ENCODE data around the gene MOGAT2. TPM values are rescaled to one million over a fixed set of nuclear protein-coding genes. Genes with fewer than 3 reads are reported as not detected.
"Not testable (repeated sequence)": the region's sequence is repeated elsewhere in the genome, so short reads cannot be mapped to it uniquely, and the experiment has no call there.

MOGAT2 gene
- total and polyA plus RNA-seq, 2 experiments from 2014 or later, result 2.9 to 3.2 TPM

DNA sequence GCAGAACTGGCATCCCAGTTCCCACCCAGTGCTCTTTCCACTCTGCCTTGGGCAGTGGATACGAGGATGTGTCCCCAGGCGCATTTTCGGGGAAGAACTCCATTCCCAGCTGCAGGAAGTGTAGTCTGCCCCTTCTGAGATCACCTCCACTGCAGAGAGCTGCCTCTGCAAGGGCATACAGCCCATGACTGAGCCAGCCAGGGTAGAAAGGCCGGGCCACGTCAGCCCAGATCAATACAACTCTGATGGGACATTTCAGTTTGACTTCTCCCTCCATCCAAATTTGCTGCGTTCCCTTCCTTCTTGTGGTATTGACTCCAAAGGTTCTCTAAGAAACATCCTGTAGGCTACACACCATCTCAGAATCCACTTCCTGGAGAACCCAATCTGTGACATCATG is 19.7 kb downstream of the MOGAT2 start:
- Histone ChIP-seq H3K4me2 (no peak overlapping the region), H3K4me1 (ENCODE audit: insufficient read depth) (peaks cover 15% of the 10 kb centered on the region), H3K9me3 (ENCODE audit: low read depth) (no peaks in the 10 kb centered on the region), H3K27me3 (no peaks in the 10 kb centered on the region), H4K20me1 (ENCODE audit: insufficient read depth, poor library complexity, severe bottlenecking) (no peaks in the 10 kb centered on the region), H3K9me2 (replicated peaks; ENCODE audit: insufficient read depth) (no peaks in the 10 kb centered on the region), H3K79me2 (no peaks in the 10 kb centered on the region), H3K4me3 (no peak overlapping the region), H2AFZ (no peak overlapping the region), H3K27ac (no peak overlapping the region), H3K36me3 (replicated peaks; ENCODE audit: insufficient read depth, low read depth) (no peaks in the 10 kb centered on the region)
- DNase-seq (ENCODE audit: low spot score), result no peak
- WGBS (ENCODE audit: low lambda C conversion rate, missing lambda C conversion rate), result 93% methylated on average over 6 of the region's 6 CpGs
- TF ChIP-seq EZH2phosphoT487 (IDR thresholded peaks at IDR 0.05; ENCODE audit: low read depth, severe bottlenecking, unreplicated experiment) (no peak), EZH2 (IDR thresholded peaks at IDR 0.05; ENCODE audit: borderline replicate concordance) (no peak)
- TF ChIP-seq, protein P1, sequence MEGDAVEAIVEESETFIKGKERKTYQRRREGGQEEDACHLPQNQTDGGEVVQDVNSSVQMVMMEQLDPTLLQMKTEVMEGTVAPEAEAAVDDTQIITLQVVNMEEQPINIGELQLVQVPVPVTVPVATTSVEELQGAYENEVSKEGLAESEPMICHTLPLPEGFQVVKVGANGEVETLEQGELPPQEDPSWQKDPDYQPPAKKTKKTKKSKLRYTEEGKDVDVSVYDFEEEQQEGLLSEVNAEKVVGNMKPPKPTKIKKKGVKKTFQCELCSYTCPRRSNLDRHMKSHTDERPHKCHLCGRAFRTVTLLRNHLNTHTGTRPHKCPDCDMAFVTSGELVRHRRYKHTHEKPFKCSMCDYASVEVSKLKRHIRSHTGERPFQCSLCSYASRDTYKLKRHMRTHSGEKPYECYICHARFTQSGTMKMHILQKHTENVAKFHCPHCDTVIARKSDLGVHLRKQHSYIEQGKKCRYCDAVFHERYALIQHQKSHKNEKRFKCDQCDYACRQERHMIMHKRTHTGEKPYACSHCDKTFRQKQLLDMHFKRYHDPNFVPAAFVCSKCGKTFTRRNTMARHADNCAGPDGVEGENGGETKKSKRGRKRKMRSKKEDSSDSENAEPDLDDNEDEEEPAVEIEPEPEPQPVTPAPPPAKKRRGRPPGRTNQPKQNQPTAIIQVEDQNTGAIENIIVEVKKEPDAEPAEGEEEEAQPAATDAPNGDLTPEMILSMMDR (IDR thresholded peaks at IDR 0.05; ENCODE audit: poor library complexity), result no peak

DNA sequence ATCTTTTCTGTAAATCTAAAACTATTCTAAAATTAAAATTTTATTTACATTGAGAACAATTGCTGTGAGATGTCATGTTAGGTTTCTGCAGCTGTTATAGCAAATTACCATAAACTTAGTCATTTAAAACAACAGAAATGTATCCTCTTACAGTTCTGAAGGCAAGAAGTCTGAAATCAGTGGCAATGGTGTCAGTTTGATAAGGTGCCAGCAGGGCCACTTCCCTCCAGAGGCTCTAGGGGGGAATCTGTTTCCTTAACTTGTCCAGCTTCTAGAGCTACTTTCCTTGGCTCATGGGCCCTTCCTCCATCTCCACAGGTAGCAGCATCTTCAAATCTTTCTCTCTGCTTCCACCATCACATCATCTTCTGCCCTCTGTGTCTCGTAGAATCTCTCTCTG is 23.0 kb downstream of the MOGAT2 start:
- Histone ChIP-seq H3K9me3 (ENCODE audit: low read depth) (no peaks in the 10 kb centered on the region), H3K79me2 (no peaks in the 10 kb centered on the region), H4K20me1 (ENCODE audit: insufficient read depth, poor library complexity, severe bottlenecking) (no peaks in the 10 kb centered on the region), H3K27me3 (no peaks in the 10 kb centered on the region), H3K4me2 (no peak overlapping the region), H3K4me3 (no peak overlapping the region), H3K27ac (no peak overlapping the region), H2AFZ (no peak overlapping the region), H3K9me2 (replicated peaks; ENCODE audit: insufficient read depth) (no peaks in the 10 kb centered on the region), H3K36me3 (replicated peaks; ENCODE audit: insufficient read depth, low read depth) (no peaks in the 10 kb centered on the region), H3K4me1 (ENCODE audit: insufficient read depth) (peaks cover 4% of the 10 kb centered on the region)
- TF ChIP-seq, protein P1 (IDR thresholded peaks at IDR 0.05; ENCODE audit: poor library complexity), result no peak
- no peak for TF ChIP-seq EZH2phosphoT487 (IDR thresholded peaks at IDR 0.05; ENCODE audit: low read depth, severe bottlenecking, unreplicated experiment)
- TF ChIP-seq EZH2 (IDR thresholded peaks at IDR 0.05; ENCODE audit: borderline replicate concordance), result no peak
- WGBS (ENCODE audit: low lambda C conversion rate, missing lambda C conversion rate), result 85% methylated on average over 1 of the region's 1 CpG
- DNase-seq (ENCODE audit: low spot score), result no peak

DNA sequence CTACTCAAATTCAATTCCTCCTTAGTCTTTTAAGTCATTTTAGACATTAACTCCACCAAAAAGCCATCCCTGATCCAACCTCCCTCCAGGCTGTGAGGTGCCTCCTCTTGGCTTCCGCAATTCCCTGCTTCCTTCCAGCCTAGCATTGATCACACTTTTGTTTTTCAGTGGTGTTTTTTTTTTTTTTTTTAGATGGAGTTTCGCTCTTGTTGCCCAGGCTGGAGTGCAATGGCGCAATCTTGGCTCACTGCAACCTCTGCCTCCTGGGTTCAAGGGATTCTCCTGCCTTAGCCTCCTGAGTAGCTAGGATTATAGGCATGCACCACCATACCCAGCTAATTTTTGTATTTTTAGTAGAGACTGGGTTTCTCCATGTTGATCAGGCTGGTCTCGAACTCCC is 25.5 kb downstream of the MOGAT2 start:
- not testable (repeated sequence) for H3K9me3 ChIP-seq (ENCODE audit: low read depth); H2AFZ ChIP-seq; H3K27ac ChIP-seq; H4K20me1 ChIP-seq (ENCODE audit: insufficient read depth, poor library complexity, severe bottlenecking); H3K9me2 ChIP-seq (replicated peaks; ENCODE audit: insufficient read depth); H3K36me3 ChIP-seq (replicated peaks; ENCODE audit: insufficient read depth, low read depth); DNase-seq (ENCODE audit: low spot score); H3K79me2 ChIP-seq; H3K4me3 ChIP-seq; H3K4me1 ChIP-seq (ENCODE audit: insufficient read depth); H3K27me3 ChIP-seq; H3K4me2 ChIP-seq
- WGBS (ENCODE audit: low lambda C conversion rate, missing lambda C conversion rate), result 93% methylated on average over 4 of the region's 4 CpGs

DNA sequence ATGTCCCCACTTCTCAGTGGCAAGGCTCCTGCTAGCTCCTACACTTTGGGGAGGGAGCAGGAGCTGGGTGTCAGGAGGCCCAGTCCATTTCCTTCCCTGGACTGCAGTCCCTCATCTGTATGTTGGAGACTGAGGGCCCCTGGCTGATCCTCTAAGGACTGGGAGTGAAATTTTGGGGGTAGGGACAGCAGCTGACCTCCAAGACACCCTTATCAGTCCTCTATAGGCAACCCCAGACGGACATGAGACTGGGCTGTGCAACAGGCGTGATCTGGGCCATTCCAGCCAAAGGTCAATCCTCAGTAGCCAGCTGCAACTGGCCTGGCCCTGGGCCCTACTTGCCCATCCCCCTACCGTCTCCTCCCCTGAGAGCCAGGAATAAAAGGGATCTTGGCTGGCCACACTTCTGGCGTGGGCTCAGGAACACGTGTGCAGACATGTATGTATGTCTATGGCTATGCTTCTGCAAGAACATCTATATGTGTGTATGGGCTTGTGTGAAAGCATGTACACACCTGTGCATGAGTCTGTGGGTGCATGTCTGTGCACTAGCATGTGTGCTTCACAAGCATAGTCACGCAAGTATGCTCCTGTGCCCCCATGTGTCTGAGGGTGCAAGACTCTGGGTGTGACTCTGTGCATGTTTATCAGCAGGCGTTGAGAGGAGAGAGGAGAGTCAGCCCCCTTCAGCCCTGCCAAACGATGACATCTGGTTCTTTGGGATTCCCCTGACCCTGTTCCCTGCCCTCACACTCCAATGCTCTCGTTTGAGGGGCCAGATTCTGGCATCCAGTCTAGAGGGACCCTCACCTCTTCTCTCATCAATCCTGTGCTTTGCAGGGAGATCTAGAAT is 26.3 kb downstream of the MOGAT2 start:
- Histone ChIP-seq H3K4me1 (ENCODE audit: insufficient read depth) (peaks cover 4% of the 10 kb centered on the region), H4K20me1 (ENCODE audit: insufficient read depth, poor library complexity, severe bottlenecking) (no peaks in the 10 kb centered on the region), H3K9me2 (replicated peaks; ENCODE audit: insufficient read depth) (no peaks in the 10 kb centered on the region), H3K36me3 (replicated peaks; ENCODE audit: insufficient read depth, low read depth) (no peaks in the 10 kb centered on the region), H3K4me2 (no peak overlapping the region), H3K9me3 (ENCODE audit: low read depth) (no peaks in the 10 kb centered on the region), H3K27me3 (no peaks in the 10 kb centered on the region), H3K27ac (no peak overlapping the region), H3K79me2 (no peaks in the 10 kb centered on the region), H2AFZ (no peak overlapping the region), H3K4me3 (no peak overlapping the region)
- DNase-seq (ENCODE audit: low spot score), result no peak
- TF ChIP-seq EZH2phosphoT487 (IDR thresholded peaks at IDR 0.05; ENCODE audit: low read depth, severe bottlenecking, unreplicated experiment) (no peak), EZH2 (IDR thresholded peaks at IDR 0.05; ENCODE audit: borderline replicate concordance) (no peak)
- TF ChIP-seq, protein P1 (IDR thresholded peaks at IDR 0.05; ENCODE audit: poor library complexity), result no peak
- 65% methylated on average over 9 of the region's 9 CpGs for WGBS (ENCODE audit: low lambda C conversion rate, missing lambda C conversion rate)

All from hepatocyte (in vitro differentiated cells).